GM18498 (cell line): Measurements from ENCODE around the gene TTC21A.
"Not testable (repeated sequence)": the region's sequence is repeated elsewhere in the genome, so short reads cannot be mapped to it uniquely, and the experiment has no call there.

Experiments used
- ATAC-seq: cut with Tn5 transposase; IDR thresholded peaks from one replicate; pipeline ENCODE4 v1.9.1; 2021; ENCODE audit warnings: mild to moderate bottlenecking, moderate library complexity; ENCODE audit not compliant: unreplicated experiment

TTC21A gene

DNA sequence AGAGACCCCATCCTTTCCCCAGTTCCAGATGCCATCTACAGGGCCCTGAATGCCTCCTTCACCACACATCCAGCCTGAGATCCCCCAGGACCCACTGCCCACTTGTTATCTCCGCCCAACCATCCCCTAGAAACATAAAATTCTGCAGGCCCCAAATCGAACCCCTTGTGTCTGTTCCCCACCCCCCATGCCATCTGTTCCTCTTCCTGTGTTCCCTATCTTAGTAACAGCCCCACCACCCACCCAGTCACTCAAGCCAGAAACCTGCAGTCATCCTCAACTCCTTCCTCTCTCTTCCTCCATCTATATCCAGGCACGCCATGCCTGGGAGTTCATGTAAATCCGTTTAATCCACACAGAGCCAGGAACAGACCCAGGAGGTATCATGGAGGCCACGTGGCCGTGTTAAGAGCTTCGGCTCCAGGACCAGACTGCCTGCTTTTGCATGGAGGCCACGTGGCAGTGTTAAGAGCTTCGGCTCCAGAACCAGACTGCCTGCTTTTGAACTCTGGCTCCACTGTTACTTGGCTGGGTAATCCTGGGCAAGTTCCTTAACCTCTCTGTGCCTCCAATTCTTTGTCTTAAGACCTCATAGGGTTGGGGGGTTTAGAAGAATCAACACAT, 41.1 kb downstream of the TTC21A start:
- ATAC-seq: no peak

DNA sequence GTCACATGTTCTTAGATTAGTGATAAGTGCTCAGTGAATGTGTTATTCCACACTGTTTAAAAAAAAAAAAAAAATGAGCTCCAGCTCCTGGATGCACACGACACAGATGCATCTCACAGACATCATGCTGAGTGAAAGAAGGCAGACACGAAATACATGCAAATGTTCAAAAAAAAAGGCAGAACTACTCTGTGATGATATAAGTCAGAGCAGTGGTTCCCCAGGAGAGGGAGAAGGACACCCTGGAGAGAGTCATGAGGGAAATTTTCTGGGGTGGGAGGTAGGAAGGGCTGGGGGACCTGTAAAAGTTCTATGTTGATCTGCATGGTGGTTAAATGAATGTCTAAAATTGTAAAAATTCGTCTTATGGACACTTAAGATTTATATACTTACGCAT, 41.6 kb downstream of the TTC21A start:
- no peak for ATAC-seq

DNA sequence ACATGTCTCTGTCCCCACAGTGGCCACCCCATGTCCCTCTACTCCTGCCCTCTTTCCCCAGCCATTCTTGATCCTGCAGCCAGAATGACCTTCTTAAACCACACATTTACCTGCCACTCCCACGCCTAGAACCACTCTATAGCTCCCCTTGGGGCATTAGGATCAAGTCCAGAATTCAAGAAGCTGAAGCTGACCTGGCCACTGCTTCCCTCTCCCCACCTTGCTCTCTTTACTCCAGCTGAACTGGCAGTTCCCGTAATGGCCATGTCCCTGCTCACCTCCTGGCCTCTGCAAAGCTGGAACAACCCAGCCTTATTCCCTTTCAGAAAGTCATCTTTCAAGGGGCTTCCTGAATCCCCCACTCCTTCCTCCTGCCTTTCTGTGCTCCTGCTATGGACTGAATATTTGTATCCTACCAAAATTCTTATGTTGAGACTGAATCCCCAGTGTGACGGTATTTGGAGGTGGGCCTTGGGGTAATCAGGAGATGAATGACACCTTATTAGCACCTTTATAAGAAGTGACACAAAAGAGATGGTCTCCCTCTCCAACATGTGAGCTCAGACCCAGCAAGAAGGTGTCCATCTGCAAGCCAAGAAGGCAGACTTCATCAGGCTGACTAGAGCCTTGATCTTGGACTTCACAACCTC, 42.1 kb downstream of the TTC21A start:
- ATAC-seq: no peak

DNA sequence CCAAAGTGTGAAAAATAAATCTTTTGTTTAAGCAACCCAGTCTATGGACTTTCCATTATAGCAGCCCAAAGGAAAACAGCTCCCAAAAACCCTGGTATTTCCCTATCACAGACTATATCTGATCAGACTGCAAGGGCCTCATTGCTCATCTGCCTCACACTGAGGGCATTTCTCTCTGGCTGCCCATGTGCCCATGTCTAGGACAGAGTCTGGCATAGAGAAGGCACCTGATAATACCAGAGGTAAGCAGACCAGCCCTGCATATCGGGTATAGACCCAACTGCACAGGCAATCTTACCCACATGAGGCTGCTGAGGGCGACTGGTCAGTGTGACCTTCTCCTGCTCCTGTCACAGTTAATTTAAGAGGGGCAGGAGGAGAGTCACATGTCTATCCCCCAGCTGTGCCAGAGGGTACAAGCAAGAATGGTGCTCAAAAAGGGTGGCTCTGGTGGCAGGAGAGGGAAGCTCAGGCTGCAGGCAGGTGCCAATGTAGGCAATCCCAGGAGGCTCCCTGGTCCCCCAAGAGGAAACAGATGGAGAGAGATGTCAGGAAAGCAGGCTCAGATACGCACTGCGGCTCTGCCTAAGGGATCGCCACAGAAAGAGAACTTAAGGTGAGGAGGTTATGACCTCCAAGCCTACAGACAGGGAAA, 42.8 kb downstream of the TTC21A start:
- ATAC-seq: no peak

DNA sequence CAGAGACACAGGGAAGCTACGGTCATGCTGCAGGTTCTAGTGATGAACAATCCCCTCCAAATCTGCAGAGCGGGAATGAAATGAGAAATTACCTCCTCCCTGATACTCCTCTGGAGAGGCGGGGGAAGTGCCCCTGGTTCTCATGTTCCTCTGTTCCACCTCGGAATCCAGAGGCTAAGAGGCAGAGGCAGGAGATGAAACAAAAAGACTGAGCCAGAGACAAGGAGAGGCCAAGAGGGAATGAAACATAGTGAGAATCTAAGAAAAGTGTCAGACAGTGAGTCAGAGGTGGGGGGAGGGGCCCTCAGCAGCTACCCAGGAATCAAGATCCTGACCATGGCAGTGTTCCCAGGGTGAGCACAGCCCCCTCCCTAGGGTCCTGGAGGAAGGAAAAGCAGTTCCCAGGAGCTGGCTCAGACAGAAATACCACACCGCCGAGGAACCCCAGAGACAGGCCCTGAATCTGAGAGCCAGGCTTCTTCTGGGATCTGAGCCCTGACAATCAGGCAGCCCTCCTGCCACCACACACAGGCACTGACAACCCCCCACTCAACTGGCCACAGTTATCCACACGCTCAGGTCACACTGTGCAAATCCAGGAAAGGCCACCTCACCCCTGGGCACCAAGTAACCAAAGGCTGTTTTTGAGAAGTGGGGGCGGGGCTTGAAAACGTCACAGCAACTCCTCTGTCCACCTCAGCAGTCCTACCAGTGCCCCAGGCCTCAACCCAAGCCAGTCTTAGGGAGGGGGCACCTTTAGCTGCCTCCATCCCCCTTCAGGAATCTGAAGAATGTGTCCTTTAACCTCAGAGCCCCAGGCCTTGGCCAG, 43.5 kb downstream of the TTC21A start:
- ATAC-seq: no peak

DNA sequence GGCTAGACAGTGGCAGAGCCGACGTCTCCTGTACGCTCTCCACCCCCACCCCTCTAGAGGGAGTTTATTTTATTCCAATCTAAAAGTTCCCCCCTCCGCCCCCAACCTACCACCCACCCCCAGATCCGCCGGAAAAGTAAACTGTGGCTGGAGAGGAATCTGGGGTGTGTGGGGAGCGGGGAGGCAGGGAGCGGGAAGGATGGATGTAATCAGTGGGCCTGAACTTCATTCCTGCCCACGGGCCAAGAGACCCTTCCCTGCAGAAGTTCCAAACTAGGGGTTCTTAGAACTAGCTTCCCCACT, 46.4 kb downstream of the TTC21A start:
- no peak for ATAC-seq

DNA sequence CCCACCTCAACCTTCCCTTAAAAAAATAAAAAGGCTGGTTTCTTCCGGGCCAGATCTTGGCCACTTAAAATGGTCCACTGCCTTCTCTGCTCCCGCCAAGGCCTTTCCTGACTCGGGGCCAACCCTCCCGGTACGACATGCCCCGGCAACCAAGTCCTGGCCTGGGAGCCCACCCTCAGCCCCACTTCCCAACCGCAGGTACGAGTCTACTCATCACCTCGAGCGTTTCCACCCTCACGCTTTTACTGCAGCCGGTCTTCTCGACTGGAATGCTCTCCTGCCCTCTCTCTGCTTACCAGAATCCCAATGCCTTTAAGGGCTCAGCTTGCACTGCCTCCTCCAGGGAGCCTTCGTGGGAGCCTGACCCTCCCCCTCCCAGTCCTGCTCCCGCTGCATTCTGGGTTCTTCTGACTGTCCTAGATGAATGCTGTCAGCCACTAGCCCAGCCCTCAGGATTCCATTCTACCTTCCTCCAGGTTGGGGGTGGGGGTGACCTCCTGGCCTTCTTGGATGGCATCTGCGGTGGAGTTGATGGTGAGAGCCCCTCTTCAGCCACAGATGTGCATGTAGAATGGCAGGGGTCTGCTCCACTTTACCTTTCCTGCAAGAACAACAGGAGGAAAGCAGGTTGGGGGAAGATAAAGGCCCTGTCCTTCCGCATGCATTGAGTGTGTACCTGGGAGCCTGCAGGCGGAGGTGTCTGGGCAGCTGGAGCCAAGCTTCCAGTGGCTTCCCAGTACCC, 47.0 kb downstream of the TTC21A start:
- ATAC-seq: no peak

DNA sequence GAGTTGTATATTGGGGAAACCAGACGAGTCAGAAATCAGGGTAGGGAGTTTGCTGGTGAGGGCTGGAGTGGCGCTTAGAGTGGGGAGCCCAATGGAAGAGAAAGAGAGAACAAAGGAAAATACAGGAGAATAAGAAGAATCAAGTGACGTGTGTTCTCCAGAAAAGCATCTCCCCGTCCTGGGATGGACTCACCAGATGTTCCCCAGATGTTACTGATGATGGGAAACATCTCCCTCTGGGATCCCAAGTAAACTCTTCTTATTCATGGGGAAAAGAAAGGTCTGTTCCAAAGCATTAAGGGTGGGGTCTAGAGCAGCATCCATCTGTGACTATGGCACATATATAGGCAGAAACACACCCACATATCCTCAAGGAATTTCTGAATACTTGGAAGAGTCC, 48.9 kb downstream of the TTC21A start:
- ATAC-seq: no peak

DNA sequence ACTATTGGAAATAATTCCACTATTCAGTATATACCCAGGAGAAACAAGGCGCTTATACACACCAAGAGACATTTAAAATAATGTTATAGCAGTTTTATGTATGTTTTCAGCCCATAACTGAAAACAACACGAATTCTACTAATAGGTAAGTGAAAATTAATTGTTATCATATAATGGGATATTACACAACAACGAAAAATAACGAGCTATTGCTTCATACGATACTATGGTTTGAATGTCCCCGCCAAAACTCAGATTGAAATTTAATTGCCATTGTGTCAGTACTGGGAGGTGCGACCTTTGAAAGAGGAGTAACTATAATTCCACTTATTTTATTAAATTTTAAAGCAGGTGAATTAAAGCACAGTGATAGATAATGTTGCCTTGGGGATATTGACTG, 49.9 kb downstream of the TTC21A start:
- no peak for ATAC-seq

DNA sequence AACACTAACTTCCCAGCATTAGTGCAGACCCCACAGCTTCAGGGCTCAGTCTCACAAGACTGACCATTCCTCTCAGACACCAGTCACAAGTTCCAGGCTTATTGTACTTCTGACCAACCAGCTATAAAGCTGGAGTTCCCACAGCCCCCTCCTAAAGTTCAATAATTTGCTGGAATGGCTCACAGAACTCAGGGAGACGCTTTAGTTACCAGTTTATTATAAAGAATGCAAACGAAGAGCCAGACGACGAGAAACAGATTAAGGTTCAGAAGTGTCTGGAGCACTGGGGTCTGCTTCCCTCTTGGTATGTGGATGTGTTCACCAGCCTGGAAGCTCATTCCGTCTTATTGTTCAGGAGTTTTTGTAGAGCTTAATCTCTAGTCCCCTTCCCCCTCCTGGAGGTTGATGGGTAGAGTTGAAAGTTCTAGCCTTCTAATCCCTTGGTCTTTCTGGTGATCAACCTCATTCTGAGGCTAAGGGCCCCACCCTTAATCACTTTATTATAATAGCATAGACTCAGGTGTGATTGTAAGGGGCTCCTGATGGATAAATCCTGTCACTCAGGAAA, 50.8 kb downstream of the TTC21A start:
- no peak for ATAC-seq

DNA sequence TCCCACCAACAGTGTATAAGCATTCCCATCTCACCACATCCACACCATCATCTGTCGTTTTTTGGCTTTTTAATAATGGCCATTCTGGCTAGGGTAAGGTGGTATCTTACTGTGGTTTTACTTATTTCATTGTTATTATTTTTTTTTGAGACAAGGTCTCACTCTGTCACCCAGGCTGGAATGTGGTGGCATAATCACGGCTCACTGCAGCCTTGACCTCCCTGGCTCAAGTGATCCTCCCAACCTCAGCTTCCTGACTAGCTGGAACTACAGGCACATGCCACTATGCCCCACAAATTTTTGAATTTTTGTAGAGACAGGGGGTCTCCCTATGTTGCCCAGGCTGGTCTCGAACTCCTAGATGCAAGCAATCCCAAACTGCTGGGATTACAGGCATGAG, 56.9 kb downstream of the TTC21A start:
- ATAC-seq: no peak

DNA sequence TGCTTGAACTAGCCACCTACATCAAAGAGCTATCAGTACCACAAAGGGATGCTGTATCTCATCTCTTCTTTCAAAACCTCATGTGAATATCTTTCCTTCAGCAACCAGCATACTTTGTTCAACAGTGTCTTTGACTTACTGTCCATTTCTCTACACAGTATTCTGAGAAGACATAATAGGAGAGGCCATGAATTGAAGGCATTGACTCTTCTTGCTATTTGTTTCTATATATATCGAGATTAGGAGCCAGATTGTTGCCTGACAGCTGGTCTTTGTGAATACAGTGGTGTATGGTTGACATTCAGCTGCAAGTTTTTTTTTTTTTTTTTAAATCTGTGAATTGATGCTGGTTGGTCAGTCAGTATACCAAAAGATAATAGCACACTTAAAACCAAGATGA, 58.0 kb downstream of the TTC21A start:
- ATAC-seq: no peak

DNA sequence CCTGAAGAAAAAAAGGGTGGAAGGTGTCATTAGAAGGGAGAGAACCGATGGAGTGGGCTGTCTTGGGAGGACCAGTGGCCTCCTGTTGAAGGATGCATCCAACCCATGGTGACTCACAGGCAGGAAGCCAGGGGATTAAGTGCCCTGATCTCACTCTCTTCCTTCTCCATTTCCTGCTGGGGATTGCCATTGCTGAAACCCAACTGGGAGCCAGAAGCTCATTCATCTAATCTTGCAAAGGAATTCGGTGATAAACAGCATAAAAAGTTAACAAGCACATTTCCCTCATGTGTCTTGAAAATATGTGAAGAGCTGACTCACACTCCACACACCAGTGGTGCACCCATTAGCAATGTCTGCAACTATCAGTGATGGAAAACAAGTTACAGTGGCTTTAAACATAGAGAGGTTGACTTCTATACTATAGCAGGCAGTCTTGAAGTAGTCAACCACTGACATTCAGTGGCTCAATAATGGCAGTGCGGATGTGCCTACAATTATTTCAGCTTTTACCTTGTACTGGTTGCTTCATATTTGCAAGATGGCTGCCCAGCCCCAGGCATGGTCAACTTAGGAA, 58.7 kb downstream of the TTC21A start:
- no peak for ATAC-seq

DNA sequence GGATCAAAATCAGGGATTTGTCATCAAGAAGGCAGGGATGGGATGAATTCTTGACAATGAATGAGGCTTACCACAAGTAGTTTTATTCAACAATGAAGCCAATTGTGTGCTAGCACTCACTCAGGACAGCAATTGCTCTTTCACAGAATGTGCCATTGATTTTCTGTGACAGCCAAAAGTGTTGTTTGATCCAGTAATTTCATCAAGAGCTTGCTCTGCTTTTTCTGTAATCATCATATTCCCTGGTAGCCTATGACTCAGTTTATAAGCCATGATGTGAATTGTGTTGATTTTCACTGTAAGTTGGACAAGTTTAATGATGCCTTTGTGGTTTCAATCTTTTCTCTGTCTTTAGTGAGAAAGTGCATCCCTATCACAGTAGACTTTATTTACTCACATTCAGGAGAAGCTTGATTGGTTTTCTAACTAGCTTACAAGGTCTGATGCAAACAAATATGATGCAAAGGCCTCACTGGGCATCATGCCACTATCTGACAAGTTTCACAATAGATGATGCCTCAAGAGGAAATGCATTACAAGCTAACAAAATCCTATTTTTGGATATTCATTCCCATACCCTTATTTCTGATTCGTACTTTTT, 59.6 kb downstream of the TTC21A start:
- no peak for ATAC-seq

DNA sequence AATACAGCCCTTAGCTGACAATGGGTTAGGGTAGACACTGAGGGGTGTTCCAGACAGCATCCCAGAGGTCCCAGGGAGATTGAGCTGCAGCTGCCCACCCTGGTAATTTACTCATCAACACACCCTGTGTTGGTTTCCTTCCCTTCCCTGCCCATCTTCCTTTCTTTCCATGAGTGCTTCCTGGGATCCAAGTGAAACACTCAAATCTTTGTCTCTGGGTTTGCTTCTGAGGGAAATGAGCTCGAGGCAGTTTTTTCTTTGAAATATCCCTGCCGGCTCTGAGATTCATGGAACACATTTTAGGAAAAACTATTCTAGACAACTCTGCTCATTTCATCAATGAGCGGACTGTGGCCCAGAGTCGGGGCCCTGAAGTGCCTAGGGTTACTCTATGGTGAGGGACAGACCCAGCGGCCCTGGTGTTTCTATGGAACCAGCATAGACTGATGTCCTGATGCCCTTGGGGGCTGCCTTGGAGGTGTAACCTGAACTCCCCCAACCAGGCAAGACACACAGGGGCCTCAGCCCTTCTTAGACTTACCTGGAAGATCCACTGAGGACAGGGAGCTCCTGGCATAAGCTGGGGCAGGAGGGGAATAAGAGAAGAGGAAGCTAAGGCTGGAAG, 60.8 kb downstream of the TTC21A start:
- no peak for ATAC-seq

DNA sequence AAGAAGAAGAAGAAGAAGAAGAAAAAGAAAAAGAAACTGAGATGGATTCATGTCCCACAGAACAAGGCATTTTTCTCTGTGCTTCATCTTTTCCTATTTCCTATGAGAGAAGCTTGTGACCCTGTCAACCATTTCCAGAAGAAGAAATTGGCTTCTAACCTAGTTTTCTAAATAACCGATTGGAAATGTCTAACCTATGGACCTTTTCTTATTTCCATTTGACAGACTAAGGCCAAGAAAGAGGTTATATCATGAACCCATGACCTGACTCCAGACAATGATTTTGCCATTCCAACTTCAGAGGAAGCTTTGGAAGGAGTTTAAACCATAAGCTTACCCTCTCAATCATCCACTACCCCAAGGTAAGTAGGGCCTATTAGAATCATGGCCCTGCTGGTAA, 62.2 kb downstream of the TTC21A start:
- no peak for ATAC-seq

DNA sequence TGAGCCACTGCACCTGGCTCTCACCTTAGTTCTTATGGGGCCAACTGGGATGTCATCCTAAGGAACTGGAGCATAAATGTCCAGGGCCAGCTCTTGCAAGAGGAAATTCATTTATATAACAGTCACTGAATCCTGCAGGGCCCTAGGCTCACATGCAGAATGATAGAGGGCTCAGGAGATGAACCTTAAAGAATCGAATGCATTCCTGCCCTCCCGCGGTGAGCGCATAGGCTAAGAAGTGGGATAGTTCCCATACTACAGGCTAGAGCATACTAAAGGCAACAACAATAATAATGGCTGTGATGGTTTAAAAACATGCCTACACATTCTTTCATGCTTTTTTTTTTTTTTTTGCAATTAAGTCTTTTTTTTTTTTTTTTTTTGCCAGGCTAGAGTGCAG, 63.0 kb downstream of the TTC21A start:
- no peak for ATAC-seq

DNA sequence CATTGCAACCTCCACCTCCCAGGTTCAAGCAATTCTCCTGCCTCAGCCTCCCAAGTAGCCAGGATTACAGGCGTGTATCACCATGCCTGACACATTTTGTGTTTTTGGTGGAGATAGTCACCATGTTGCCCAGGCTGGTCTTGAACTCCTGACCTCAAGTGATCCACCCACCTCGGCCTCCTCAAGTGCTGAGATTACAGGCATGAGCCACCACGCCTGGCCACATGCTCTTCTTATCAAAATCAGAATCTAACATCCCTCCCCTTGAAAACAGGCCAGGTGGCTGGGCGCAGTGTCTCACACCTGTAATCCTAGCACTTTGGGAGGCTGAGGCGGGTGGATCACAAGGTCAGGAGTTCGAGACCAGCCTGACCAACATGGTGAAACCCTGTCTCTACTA, 63.4 kb downstream of the TTC21A start:
- ATAC-seq: not testable (repeated sequence)

DNA sequence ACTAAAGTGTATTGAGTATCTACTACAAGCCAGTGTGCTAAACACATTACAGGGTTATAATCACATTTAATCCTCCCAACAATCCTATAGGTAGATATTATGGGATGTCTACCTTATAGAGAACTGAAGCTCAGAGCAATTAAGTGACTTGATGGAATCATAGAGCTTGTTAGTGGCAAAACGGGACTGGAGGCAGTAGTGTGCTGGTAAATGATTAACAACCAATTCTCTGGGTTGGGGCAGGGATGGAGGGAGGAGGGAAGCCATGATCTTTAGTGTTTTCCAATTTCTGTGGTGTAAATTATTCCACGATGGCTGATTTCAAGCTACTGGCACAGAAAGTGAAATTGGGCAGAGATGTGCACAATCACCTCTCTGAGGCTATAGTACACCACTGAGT, 64.4 kb downstream of the TTC21A start:
- ATAC-seq: no peak
